Keratinocyte (primary cell): Measurements from ENCODE around the gene MADCAM1. TPM values are rescaled to one million over a fixed set of nuclear protein-coding genes. Genes with fewer than 3 reads are reported as not detected.

Experiments used
- DNase-seq: peaks from one replicate; pipeline ENCODE4 v3.0.0-alpha.2; 2011; ENCODE audit warnings: low read depth, missing footprints, low spot score
- FAIRE-seq: peaks from 2 replicates; lab custom pipeline; 2011; peaks lifted over from hg19 to GRCh38; lab: Jason Lieb, UNC
- H2AFZ ChIP-seq: 2 replicates; pipeline ENCODE4 v1.6.0; 2012; ENCODE audit warnings: low read length, control low read depth, inconsistent platforms; ENCODE audit not compliant: control insufficient read depth
- H3K27ac ChIP-seq: 2 replicates; pipeline ENCODE4 v1.5.1; 2011; ENCODE audit warnings: low read length; ENCODE audit not compliant: control insufficient read depth, insufficient read depth
- H3K27me3 ChIP-seq: 3 replicates; pipeline ENCODE4 v1.6.0; 2011; ENCODE audit warnings: low read length; ENCODE audit not compliant: control insufficient read depth, insufficient read depth; ENCODE audit errors: extremely low read depth
- H3K36me3 ChIP-seq, 2 experiments: 2 replicates in 1 of 2; 3 replicates in 1 of 2; pipeline ENCODE4 v1.5.1; 2011; ENCODE audit warnings: low read length in 2 of 2, mild to moderate bottlenecking in 1 of 2; ENCODE audit not compliant: control insufficient read depth in 2 of 2, insufficient read depth in 2 of 2; ENCODE audit errors: extremely low read depth in 1 of 2
- H3K4me1 ChIP-seq: 3 replicates; pipeline ENCODE4 v1.5.1; 2011; ENCODE audit warnings: low read length; ENCODE audit not compliant: control insufficient read depth, insufficient read depth; ENCODE audit errors: extremely low read depth
- H3K4me2 ChIP-seq: 3 replicates; pipeline ENCODE4 v1.6.0; 2011; ENCODE audit warnings: low read depth, low read length; ENCODE audit not compliant: control insufficient read depth, insufficient read depth; ENCODE audit errors: extremely low read depth
- H3K4me3 ChIP-seq, 3 experiments: fragments of 200-600 bp in 1 of 3; sonication (generic) in 1 of 3; 2 replicates in 2 of 3; 3 replicates in 1 of 3; pipeline ENCODE4 v1.5.1; 2011 to 2016; ENCODE audit warnings: low read length in 3 of 3, mild to moderate bottlenecking in 3 of 3, control low read depth in 2 of 3, inconsistent platforms in 1 of 3, low read depth in 1 of 3, mixed read lengths in 1 of 3, mixed run types in 1 of 3, moderate library complexity in 1 of 3; ENCODE audit not compliant: control insufficient read depth in 2 of 3, insufficient read depth in 2 of 3; ENCODE audit errors: extremely low read depth in 1 of 3
- H3K79me2 ChIP-seq: 2 replicates; pipeline ENCODE4 v1.6.0; 2012; ENCODE audit warnings: low read length; ENCODE audit not compliant: control insufficient read depth, insufficient read depth
- H3K9ac ChIP-seq: 3 replicates; pipeline ENCODE4 v1.6.0; 2011; ENCODE audit warnings: low read length; ENCODE audit not compliant: control insufficient read depth, insufficient read depth; ENCODE audit errors: extremely low read depth
- H3K9me1 ChIP-seq: 3 replicates; pipeline ENCODE4 v1.6.0; 2011; ENCODE audit warnings: low read length; ENCODE audit not compliant: control insufficient read depth, insufficient read depth; ENCODE audit errors: extremely low read depth
- H3K9me3 ChIP-seq: 2 replicates; pipeline ENCODE4 v1.5.1; 2012; ENCODE audit warnings: low read depth, low read length; ENCODE audit not compliant: control insufficient read depth
- H4K20me1 ChIP-seq: 3 replicates; pipeline ENCODE4 v1.6.0; 2011; ENCODE audit warnings: low read length; ENCODE audit not compliant: control insufficient read depth, insufficient read depth; ENCODE audit errors: extremely low read depth
- EZH2 ChIP-seq: IDR thresholded peaks from one replicate; pipeline ENCODE4 v1.6.1; 2012; ENCODE audit warnings: inconsistent platforms, mild to moderate bottlenecking, low read length, moderate library complexity
- dilution Hi-C: fragments of 300-500 bp; cut with MboI; formaldehyde crosslinking; loops from one replicate; pipeline ENCODE4 v1.7.0; 2020; ENCODE audit warnings: low sequenced_read_pairs; ENCODE audit not compliant: extremely low pct_ligation_motif_present
- polyA plus RNA-seq, 5 experiments: library from polyadenylated mRNA; depleted of rRNA in 3 of 5; stranded (reverse) in 3 of 5; stranded (forward) in 1 of 5; unstranded in 1 of 5; fragments of >200 nt; gene quantifications; 1 replicate in 1 of 5; 2 replicates in 3 of 5; 3 replicates in 1 of 5; pipeline versions ENCODE4 v1.2.1 to v1.2.3, GENCODE V29; 2011 to 2012; ENCODE audit warnings: missing spikeins in 2 of 5, low read depth in 1 of 5, low replicate concordance in 1 of 5
- TF ChIP-seq, protein P1 (sequence below), 3 experiments: IDR thresholded peaks in 1 of 3; conservative IDR thresholded peaks in 1 of 3; optimal IDR thresholded peaks in 1 of 3; 2 replicates in 2 of 3; 3 replicates in 1 of 3; pipeline versions ENCODE3 to v1.5.1; 2011; ENCODE audit warnings: low read length in 3 of 3, mild to moderate bottlenecking in 3 of 3, moderate library complexity in 2 of 3, control low read depth in 1 of 3, inconsistent platforms in 1 of 3; ENCODE audit not compliant: insufficient read depth in 2 of 3; ENCODE audit errors: extremely low read depth in 1 of 3

Gene MADCAM1
- polyA plus RNA-seq, 1 donor (not counting 4 experiments of a cell fraction or from before 2014, with no cell fraction given) = 0.05 TPM

DNA sequence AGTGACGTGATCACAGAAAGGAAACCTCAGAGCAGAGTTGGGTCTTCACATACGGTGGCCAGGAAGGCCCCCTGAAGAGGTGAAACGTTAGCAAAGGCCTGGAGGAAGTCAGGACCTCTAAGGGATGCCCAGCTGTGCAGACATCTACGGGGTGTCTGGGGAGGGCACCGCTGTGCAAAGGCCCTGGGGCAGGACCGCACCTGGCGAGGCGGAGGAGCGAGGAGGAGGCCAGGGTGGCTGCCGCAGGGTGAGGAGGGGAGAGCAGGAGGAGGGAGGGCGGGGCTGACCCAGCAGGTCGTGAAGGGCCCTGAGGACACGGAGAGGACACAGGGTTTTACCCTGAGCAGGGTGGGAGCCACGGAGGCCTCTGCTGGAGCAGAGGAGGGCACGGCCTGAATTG lies 11.8 kb upstream of the MADCAM1 start:
- Histone ChIP-seq H3K9ac (no peak overlapping the region), H3K9me3 (peaks cover 2% of the 10 kb centered on the region), H3K27ac (no peak overlapping the region), H3K4me3 (no peak overlapping the region), H3K36me3 (no peaks in the 10 kb centered on the region), H3K4me2 (no peak overlapping the region), H3K9me1 (no peaks in the 10 kb centered on the region), H3K4me1 (no peaks in the 10 kb centered on the region), H3K27me3 (peaks cover 23% of the 10 kb centered on the region), H2AFZ (no peak overlapping the region), H3K79me2 (no peaks in the 10 kb centered on the region), H4K20me1 (no peaks in the 10 kb centered on the region)
- DNase-seq (no peak), FAIRE-seq (no peak)
- no peak for TF ChIP-seq EZH2
- TF ChIP-seq, protein P1, sequence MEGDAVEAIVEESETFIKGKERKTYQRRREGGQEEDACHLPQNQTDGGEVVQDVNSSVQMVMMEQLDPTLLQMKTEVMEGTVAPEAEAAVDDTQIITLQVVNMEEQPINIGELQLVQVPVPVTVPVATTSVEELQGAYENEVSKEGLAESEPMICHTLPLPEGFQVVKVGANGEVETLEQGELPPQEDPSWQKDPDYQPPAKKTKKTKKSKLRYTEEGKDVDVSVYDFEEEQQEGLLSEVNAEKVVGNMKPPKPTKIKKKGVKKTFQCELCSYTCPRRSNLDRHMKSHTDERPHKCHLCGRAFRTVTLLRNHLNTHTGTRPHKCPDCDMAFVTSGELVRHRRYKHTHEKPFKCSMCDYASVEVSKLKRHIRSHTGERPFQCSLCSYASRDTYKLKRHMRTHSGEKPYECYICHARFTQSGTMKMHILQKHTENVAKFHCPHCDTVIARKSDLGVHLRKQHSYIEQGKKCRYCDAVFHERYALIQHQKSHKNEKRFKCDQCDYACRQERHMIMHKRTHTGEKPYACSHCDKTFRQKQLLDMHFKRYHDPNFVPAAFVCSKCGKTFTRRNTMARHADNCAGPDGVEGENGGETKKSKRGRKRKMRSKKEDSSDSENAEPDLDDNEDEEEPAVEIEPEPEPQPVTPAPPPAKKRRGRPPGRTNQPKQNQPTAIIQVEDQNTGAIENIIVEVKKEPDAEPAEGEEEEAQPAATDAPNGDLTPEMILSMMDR (optimal IDR thresholded peaks at IDR 0.05 in 1 of 3, IDR thresholded peaks at IDR 0.05 in 1 of 3, conservative IDR thresholded peaks at IDR 0.05 in 1 of 3; ENCODE audit: extremely low read depth in 1 of 3, insufficient read depth in 2 of 3, low read length in 3 of 3) = no peak
- dilution Hi-C loops = no loop called here

DNA sequence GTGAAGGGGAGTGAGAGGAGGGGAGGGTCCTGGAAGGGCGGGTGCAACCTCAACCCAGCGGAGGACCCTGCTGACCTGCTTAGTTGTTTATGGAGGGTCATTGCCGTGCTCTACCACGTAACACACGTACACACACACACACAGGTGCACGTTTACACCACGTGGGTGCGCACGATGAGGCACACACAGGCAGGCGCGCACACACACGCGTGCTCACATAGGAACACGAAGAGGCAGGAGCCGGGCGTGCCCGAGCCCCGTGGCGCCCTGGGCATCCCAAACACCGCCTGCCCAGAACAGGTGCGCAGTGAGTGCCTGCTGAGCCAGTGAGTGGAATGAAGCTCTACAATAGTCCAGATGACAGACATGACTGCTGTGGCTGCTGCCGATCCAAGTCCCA lies 11.2 kb upstream of the MADCAM1 start:
- H3K9me1 ChIP-seq = no peaks in the 10 kb centered on the region
- TF ChIP-seq, protein P1 (optimal IDR thresholded peaks at IDR 0.05 in 1 of 3, IDR thresholded peaks at IDR 0.05 in 1 of 3, conservative IDR thresholded peaks at IDR 0.05 in 1 of 3; ENCODE audit: extremely low read depth in 1 of 3, insufficient read depth in 2 of 3, low read length in 3 of 3) = no peak
- no peak for TF ChIP-seq EZH2
- no peak overlapping the region for H3K27ac ChIP-seq
- H3K9me3 ChIP-seq = peaks cover 2% of the 10 kb centered on the region
- H3K79me2 ChIP-seq = no peaks in the 10 kb centered on the region
- H4K20me1 ChIP-seq = no peaks in the 10 kb centered on the region
- DNase-seq (no peak), FAIRE-seq (no peak)
- peaks cover 23% of the 10 kb centered on the region for H3K27me3 ChIP-seq
- H3K4me2 ChIP-seq = no peak overlapping the region
- H3K4me1 ChIP-seq = no peaks in the 10 kb centered on the region
- dilution Hi-C loops = no loop called here
- H2AFZ ChIP-seq = no peak overlapping the region
- H3K9ac ChIP-seq = no peak overlapping the region
- no peak overlapping the region for H3K4me3 ChIP-seq
- no peaks in the 10 kb centered on the region for H3K36me3 ChIP-seq
